Left colon (tissue), 2 donors: ENCODE data around the gene MT1B. TPM values are rescaled to one million over a fixed set of nuclear protein-coding genes. Genes with fewer than 3 reads are reported as not detected.

Source experiments
- ATAC-seq: fragments of 200-7000 bp; cut with Tn5 transposase; one replicate; pipeline ENCODE4 v1.9.1; 2020; ENCODE audit warnings: mild to moderate bottlenecking, moderate library complexity
- DNase-seq, 2 donors: peaks; one replicate each; pipeline ENCODE4 v3.0.0-alpha.2; 2020
- intact Hi-C, 2 donors: fragments of 100-400 bp; cut with DNase I in 1 of 2; cut with micrococcal nuclease in 1 of 2; formaldehyde crosslinking; loops; one replicate each; pipeline versions ENCODE4 v1.11.2 to v1.14.0; 2022; cut with DNase I, micrococcal nuclease
- total RNA-seq, 2 donors: library from RNA; stranded (reverse); fragmentation: NEBNext Ultra II Directional; extraction: Animal tissue kit (Norgen Biotek cat#: 25700); gene quantifications; one replicate each; pipeline ENCODE4 v1.2.1, GENCODE V29; 2021
- donor health status: DM: no; HTN: no; CAD: no.
- donor health status: DM: yes; HTN: yes; CAD: no.

Gene MT1B
- total RNA-seq, 2 donors from 2014 or later = not detected

GRCh38 chr16:56700631-56701030, 48.9 kb downstream of the MT1B start:
- no peak for ATAC-seq
- intact Hi-C loops = no loop called here

GRCh38 chr16:56701534-56701933, 49.8 kb downstream of the MT1B start:
- intact Hi-C loops = no loop called here
- DNase-seq = no peak
- ATAC-seq = no peak

More at GRCh38 chr16:56700631-56701030, 48.9 kb downstream of the MT1B start:
- DNase-seq = no peak

Other genes starting within 250 kb of the MT1B start
- gene AMFR, start 226.3 kb upstream of the MT1B start, total RNA-seq = 100 to 1,000 TPM in 1 of 2 donors, 10 to 100 TPM in 1; 87.2 to 111 TPM
- 10 to 100 TPM; 68.5 to 77.9 TPM for gene NUDT21, start 200.6 kb upstream of the MT1B start, total RNA-seq
- gene OGFOD1, start 200.3 kb upstream of the MT1B start, total RNA-seq = 10 to 100 TPM; 15.9 to 16.5 TPM
- 10 to 100 TPM; 34.2 to 36.2 TPM for gene BBS2, start 131.9 kb upstream of the MT1B start, total RNA-seq
- not detected for gene MT4, start 86.8 kb upstream of the MT1B start, total RNA-seq
- gene MT3, start 62.4 kb upstream of the MT1B start, total RNA-seq = 1 to 10 TPM; 1.5 to 1.8 TPM
- 100 to 1,000 TPM in 1 of 2 donors, 10 to 100 TPM in 1; 78.4 to 287 TPM for gene MT2A, start 43.3 kb upstream of the MT1B start, total RNA-seq
- 100 to 1,000 TPM in 1 of 2 donors, 10 to 100 TPM in 1; 64.7 to 240 TPM for gene MT1E, start 26.1 kb upstream of the MT1B start, total RNA-seq
- gene MT1M, start 19.2 kb upstream of the MT1B start, total RNA-seq = 10 to 100 TPM in 1 of 2 donors, 1 to 10 TPM in 1; 5.1 to 60.6 TPM
- gene MT1A, start 13.2 kb upstream of the MT1B start, total RNA-seq = 1 to 10 TPM; 4.7 to 5.1 TPM
- gene MT1F, start 6.1 kb downstream of the MT1B start, total RNA-seq = 10 to 100 TPM in 1 of 2 donors, 1 to 10 TPM in 1; 9.0 to 71.2 TPM
- gene MT1G, start 16.2 kb downstream of the MT1B start, total RNA-seq = 100 to 1,000 TPM in 1 of 2 donors, 10 to 100 TPM in 1; 22.4 to 484 TPM
- gene MT1H, start 17.9 kb downstream of the MT1B start, total RNA-seq = 10 to 100 TPM in 1 of 2 donors, 1 to 10 TPM in 1; 3.3 to 80.9 TPM
- 10 to 100 TPM; 29.5 to 63.4 TPM for gene MT1X, start 30.6 kb downstream of the MT1B start, total RNA-seq
- gene NUP93, start 78.2 kb downstream of the MT1B start, total RNA-seq = 10 to 100 TPM; 34.1 to 52.7 TPM
- under 1 TPM in 1 of 2 donors, not detected in 1; 0.11 TPM for gene SLC12A3, start 213.3 kb downstream of the MT1B start, total RNA-seq